Nephron (organoid): ENCODE measurements around the gene COL24A1.

Experiments used
- H3K27ac Mint-ChIP-seq, 3 experiments: 2 replicates each; pipeline ENCODE4 v1.8.0; 2020; ENCODE audit warnings: mixed read lengths in 3 of 3, mild to moderate bottlenecking in 2 of 3, moderate library complexity in 1 of 3
- H3K27me3 Mint-ChIP-seq: 2 replicates; pipeline ENCODE4 v1.8.0; 2021; ENCODE audit warnings: low read depth, mild to moderate bottlenecking, moderate library complexity, mixed read lengths
- H3K36me3 Mint-ChIP-seq: 2 replicates; pipeline ENCODE4 v1.8.0; 2020; ENCODE audit warnings: low read depth, mixed read lengths
- H3K4me1 Mint-ChIP-seq: 2 replicates; pipeline ENCODE4 v1.8.0; 2020; ENCODE audit warnings: mixed read lengths
- H3K4me3 Mint-ChIP-seq, 3 experiments: 2 replicates each; pipeline ENCODE4 v1.8.0; 2020; ENCODE audit warnings: mild to moderate bottlenecking in 3 of 3, mixed read lengths in 3 of 3, moderate library complexity in 2 of 3
- H3K9me3 Mint-ChIP-seq: 2 replicates; pipeline ENCODE4 v1.8.0; 2020; ENCODE audit warnings: mixed read lengths
- TF ChIP-seq, protein P1 (sequence below), 3 experiments: fragments of 200-600 bp; sonication (generic); IDR thresholded peaks; one replicate each; pipeline ENCODE4 v1.5.0; 2021; ENCODE audit warnings: antibody characterized with exemption in 3 of 3; ENCODE audit not compliant: unreplicated experiment in 3 of 3

COL24A1 gene

DNA sequence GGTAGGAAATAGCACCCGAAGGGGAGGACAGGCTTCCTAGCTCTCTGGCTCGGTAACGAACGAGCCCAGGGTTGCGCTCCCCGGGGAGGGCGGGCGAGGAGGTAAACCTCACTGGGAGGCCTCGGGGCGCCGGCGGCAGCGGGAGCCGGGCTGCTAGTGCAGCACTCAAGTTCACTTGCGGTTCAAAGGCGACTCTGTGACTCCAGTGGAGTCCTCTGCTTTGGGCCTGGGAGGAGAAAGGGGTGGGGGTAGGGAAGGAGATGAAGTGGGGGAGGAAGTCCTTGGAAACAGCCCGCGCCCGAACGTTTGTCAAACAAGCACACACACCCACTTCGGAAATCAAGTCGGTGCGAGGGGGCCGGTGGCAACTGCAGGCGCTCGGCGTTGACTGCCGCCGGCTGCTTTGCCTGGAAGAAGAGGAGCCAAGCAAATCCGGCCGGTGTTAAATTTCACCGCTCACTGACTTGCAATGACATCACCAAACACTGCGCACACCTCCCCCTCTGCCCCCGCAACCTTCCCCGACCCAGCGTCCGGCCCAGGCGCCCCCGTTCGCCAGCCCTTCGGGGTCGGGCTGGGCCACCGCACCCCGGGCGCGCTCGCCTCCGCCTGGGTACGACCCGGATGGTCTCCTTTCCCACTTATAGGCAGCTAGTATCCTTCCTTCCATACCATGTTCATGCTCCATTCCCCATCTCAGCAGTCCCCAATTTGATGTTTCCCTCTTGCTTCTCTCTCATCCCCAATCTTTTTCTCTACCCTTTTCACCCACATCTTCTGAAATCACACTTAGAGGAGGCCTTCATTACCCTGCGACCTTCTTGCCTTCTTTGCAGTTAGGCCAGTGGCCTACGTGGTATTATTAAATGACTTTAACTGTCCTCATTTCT, at the start of gene COL24A1:
COL24A1 (minus strand) TSS at position 207 of the 890 bp plus-strand sequence. CDS start 376 bp downstream, outside the sequence.
- Mint-ChIP-seq H3K36me3 (no peaks in the 10 kb centered on the region), H3K4me3 (peak within 1 kb of the TSS; percentile 81 to 87 (median 85)), H3K9me3 (no peaks in the 10 kb centered on the region), H3K4me1 (peaks cover 13% of the 10 kb centered on the region), H3K27ac (peak within 1 kb of the TSS; percentile 12 to 28 (median 18)), H3K27me3 (peaks cover 46% of the 10 kb centered on the region)
- TF ChIP-seq, protein P1, sequence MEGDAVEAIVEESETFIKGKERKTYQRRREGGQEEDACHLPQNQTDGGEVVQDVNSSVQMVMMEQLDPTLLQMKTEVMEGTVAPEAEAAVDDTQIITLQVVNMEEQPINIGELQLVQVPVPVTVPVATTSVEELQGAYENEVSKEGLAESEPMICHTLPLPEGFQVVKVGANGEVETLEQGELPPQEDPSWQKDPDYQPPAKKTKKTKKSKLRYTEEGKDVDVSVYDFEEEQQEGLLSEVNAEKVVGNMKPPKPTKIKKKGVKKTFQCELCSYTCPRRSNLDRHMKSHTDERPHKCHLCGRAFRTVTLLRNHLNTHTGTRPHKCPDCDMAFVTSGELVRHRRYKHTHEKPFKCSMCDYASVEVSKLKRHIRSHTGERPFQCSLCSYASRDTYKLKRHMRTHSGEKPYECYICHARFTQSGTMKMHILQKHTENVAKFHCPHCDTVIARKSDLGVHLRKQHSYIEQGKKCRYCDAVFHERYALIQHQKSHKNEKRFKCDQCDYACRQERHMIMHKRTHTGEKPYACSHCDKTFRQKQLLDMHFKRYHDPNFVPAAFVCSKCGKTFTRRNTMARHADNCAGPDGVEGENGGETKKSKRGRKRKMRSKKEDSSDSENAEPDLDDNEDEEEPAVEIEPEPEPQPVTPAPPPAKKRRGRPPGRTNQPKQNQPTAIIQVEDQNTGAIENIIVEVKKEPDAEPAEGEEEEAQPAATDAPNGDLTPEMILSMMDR (IDR thresholded peaks at IDR 0.05; ENCODE audit: unreplicated experiment in 3 of 3): no peak

DNA sequence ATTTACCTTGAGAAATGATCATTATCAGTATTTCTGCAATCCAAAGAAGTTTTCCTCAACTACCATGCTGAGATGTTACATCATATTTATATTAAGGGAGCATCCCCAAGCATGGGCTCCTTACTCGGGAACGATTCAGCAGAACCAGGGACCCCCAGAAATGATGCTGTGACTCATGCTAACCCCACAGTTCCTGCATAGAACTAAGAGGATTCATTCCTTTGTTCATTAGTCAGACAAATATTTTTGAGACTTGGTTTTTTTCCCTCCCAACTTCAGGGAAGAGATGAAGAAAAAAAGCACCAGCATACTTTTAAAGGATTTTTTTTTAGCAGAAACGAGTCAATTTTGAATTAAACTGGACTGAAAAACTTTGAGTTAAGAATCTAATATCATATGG, 49.2 kb upstream of the COL24A1 start:
- no peak overlapping the region for H3K27ac Mint-ChIP-seq
- no peaks in the 10 kb centered on the region for H3K4me1 Mint-ChIP-seq
- H3K27me3 Mint-ChIP-seq: no peaks in the 10 kb centered on the region
- TF ChIP-seq, protein P1 (IDR thresholded peaks at IDR 0.05; ENCODE audit: unreplicated experiment in 3 of 3): no peak
- no peaks in the 10 kb centered on the region for H3K36me3 Mint-ChIP-seq
- H3K4me3 Mint-ChIP-seq: no peak overlapping the region
- no peaks in the 10 kb centered on the region for H3K9me3 Mint-ChIP-seq

DNA sequence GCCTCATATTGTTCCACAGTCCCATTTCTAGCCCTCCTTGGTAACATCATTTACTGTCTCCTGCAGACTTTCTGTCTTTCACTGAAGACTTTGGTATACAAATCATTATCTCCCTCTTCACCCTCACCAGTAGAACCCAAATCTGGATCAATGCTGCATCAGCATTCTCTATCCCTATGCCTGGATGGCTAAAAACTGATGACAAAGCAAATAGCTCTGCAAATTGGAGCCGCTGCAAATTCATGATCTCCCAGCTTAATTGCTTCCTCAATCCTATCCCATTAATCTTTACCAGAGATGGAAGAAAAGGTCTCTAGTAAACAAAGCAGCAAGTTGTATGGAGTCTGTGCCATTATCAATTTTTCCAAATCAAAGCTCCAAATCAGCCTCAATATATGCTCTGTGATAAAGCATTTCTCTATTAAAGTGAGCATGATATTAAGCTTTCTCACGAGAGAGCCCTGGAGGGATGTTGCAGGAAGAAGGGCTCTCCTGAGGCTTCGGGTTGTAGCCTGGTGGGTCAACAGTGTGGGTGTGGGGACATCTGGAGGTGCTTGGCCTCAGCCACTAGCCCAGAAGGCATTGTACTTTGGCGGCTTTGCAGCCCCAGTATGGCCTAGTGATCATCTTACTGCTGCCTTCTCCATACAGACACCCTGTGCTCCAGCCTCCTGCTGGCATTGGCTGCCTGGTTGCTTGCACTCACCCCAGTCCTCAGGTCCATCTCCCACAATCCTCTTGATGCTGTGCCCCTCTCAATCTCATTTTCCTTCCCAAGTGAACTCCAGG, 46.2 kb upstream of the COL24A1 start:
- Mint-ChIP-seq H3K27me3 (no peaks in the 10 kb centered on the region), H3K9me3 (no peaks in the 10 kb centered on the region), H3K36me3 (no peaks in the 10 kb centered on the region), H3K27ac (no peak overlapping the region), H3K4me3 (no peak overlapping the region), H3K4me1 (no peaks in the 10 kb centered on the region)
- TF ChIP-seq, protein P1 (IDR thresholded peaks at IDR 0.05; ENCODE audit: unreplicated experiment in 3 of 3): no peak

DNA sequence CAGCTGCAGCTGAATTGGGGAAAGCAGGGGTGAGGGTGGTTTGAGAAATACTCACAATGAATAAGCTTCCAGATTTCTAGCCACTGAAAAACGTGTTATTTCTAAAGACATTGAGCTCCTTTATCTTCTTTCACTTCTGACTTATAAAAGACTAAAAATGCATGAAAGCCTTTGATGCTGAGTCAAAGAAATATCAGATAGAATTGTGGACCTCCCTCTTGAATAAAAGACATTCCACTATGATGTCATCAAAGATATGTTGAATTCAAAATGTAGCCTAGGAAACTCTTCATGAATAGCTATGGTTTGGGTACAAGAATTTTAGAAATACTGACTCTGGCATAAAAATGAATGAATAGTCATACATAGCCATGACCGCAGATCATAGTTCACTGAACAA, 44.7 kb upstream of the COL24A1 start:
- no peak overlapping the region for H3K27ac Mint-ChIP-seq
- H3K36me3 Mint-ChIP-seq: no peaks in the 10 kb centered on the region
- H3K4me1 Mint-ChIP-seq: peaks cover 7% of the 10 kb centered on the region
- H3K4me3 Mint-ChIP-seq: no peak overlapping the region
- H3K9me3 Mint-ChIP-seq: no peaks in the 10 kb centered on the region
- TF ChIP-seq, protein P1 (IDR thresholded peaks at IDR 0.05; ENCODE audit: unreplicated experiment in 3 of 3): no peak
- H3K27me3 Mint-ChIP-seq: no peaks in the 10 kb centered on the region

DNA sequence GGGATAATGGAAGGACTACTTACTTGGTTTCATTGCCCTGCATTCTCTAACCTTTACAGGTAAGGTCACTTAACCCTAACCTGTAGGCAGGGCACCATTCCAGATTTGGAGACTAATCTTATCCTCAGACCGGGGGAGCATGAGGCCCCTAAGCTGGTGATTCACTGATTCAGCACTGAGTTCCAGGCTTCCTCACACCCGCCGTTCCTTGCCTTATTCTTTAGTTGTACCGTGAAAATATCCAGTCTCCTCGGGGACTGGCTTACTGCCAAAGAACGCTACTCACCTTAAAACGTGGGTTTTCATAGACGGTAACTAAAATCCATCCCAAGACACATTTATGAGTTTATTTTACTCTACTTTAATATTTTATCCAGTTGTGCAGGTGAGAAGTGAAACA, 44.3 kb upstream of the COL24A1 start:
- H3K9me3 Mint-ChIP-seq: no peaks in the 10 kb centered on the region
- H3K27me3 Mint-ChIP-seq: no peaks in the 10 kb centered on the region
- TF ChIP-seq, protein P1 (IDR thresholded peaks at IDR 0.05; ENCODE audit: unreplicated experiment in 3 of 3): no peak
- no peak overlapping the region for H3K4me3 Mint-ChIP-seq
- no peak overlapping the region for H3K27ac Mint-ChIP-seq
- no peaks in the 10 kb centered on the region for H3K36me3 Mint-ChIP-seq
- peaks cover 7% of the 10 kb centered on the region for H3K4me1 Mint-ChIP-seq
